HepG2 (cell line): ENCODE measurements around the gene TRPV6. TPM values are rescaled to one million over a fixed set of nuclear protein-coding genes. Genes with fewer than 3 reads are reported as not detected.

ENCODE experiments used
- ATAC-seq: fragments of 200-7000 bp; cut with Tn5 transposase; 3 replicates; pipeline ENCODE4 v1.9.1; 2020; ENCODE audit warnings: mild to moderate bottlenecking, moderate library complexity
- BruUV-seq: library from RNA; stranded (reverse); fragments of 400-500 nt; replicated peaks from 2 replicates; lab custom pipeline; 2021; lab: Mats Ljungman, UMichigan
- CTCF ChIA-PET: fragments of 300-600 bp; formaldehyde crosslinking; extraction: SDS; loops from one replicate; lab custom pipeline; 2021; ENCODE audit warnings: low total read pairs, inconsistent platforms, low intra/inter-chr PET ratio; lab: Yijun Ruan, JAX
- POLR2A ChIA-PET: fragments of 350-600 bp; sonication (Branson Sonifier 250); formaldehyde crosslinking; loops from one replicate; lab custom pipeline; 2020; ENCODE audit warnings: antibody characterized with exemption, inconsistent platforms; lab: Yijun Ruan, JAX
- DNase-seq: peaks from one replicate; pipeline ENCODE4 v3.0.0-alpha.2; 2015; ENCODE audit warnings: low spot score
- FAIRE-seq: peaks from 3 replicates; lab custom pipeline; 2011; peaks lifted over from hg19 to GRCh38; lab: Jason Lieb, UNC
- H2AFZ ChIP-seq: one replicate; pipeline ENCODE4 v1.6.1; 2011; ENCODE audit warnings: low read length, inconsistent platforms
- H3K27ac ChIP-seq: fragments of 300-600 bp; 3 replicates; pipeline ENCODE4 v1.8.0; 2011; ENCODE audit warnings: mixed run types, mild to moderate bottlenecking, mixed read lengths, low read length, inconsistent platforms; ENCODE audit not compliant: insufficient read depth; ENCODE audit errors: extremely low read length
- H3K27me3 ChIP-seq, 2 experiments: fragments of 200-600 bp in 1 of 2; 2 replicates in 1 of 2; 3 replicates in 1 of 2; pipeline versions ENCODE4 v1.6.0 to v1.8.0; 2011; ENCODE audit warnings: low read length in 2 of 2, mild to moderate bottlenecking in 2 of 2, moderate library complexity in 2 of 2, inconsistent platforms in 1 of 2; ENCODE audit not compliant: insufficient read depth in 2 of 2, control insufficient read depth in 1 of 2
- H3K36me3 ChIP-seq, 2 experiments: fragments of 200-600 bp in 1 of 2; replicated peaks in 1 of 2; 2 replicates in 1 of 2; 3 replicates in 1 of 2; pipeline versions ENCODE4 v1.5.1 to v1.8.0; 2011; ENCODE audit warnings: low read length in 2 of 2, inconsistent platforms in 1 of 2; ENCODE audit not compliant: insufficient read depth in 2 of 2, control insufficient read depth in 1 of 2
- H3K4me1 ChIP-seq: 2 replicates; pipeline ENCODE4 v1.5.1; 2012; ENCODE audit warnings: low read length, inconsistent platforms; ENCODE audit not compliant: insufficient read depth
- H3K4me2 ChIP-seq: 2 replicates; pipeline ENCODE4 v1.6.0; 2011; ENCODE audit warnings: low read depth, low read length, inconsistent platforms
- H3K4me3 ChIP-seq, 3 experiments: fragments of 200-600 bp in 1 of 3; sonication (generic), shearing (Covaris generic) in 1 of 3; replicated peaks in 1 of 3; 2 replicates each; pipeline ENCODE4 v1.5.1; 2011 to 2016; ENCODE audit warnings: low read length in 3 of 3, inconsistent platforms in 2 of 3, low read depth in 2 of 3, mild to moderate bottlenecking in 2 of 3, control low read depth in 1 of 3, mixed read lengths in 1 of 3; ENCODE audit not compliant: insufficient read depth in 1 of 3
- H3K79me2 ChIP-seq: one replicate; pipeline ENCODE4 v1.6.1; 2011; ENCODE audit warnings: low read length, inconsistent platforms; ENCODE audit not compliant: insufficient read depth
- H3K9ac ChIP-seq: 2 replicates; pipeline ENCODE4 v1.6.0; 2011; ENCODE audit warnings: mild to moderate bottlenecking, low read depth, low read length, inconsistent platforms; ENCODE audit not compliant: insufficient read depth
- H3K9me3 ChIP-seq: 2 replicates; pipeline ENCODE4 v1.5.1; 2012; ENCODE audit warnings: mild to moderate bottlenecking, low read length
- H4K20me1 ChIP-seq: 2 replicates; pipeline ENCODE4 v1.6.0; 2011; ENCODE audit warnings: inconsistent platforms, mild to moderate bottlenecking, low read length, moderate library complexity; ENCODE audit not compliant: insufficient read depth
- CHD4 ChIP-seq: fragments of 200-600 bp; sonication (generic); IDR thresholded peaks from 2 replicates; pipeline ENCODE4 v1.7.0; 2017; ENCODE audit warnings: mild to moderate bottlenecking, low read length, borderline replicate concordance
- FOXO1 ChIP-seq: sonication (generic); formaldehyde crosslinking; IDR thresholded peaks from 2 replicates; pipeline ENCODE4 v1.4.0; 2020; ENCODE audit warnings: missing genetic modification reagents
- MTF2 ChIP-seq: sonication (generic); formaldehyde crosslinking; IDR thresholded peaks from 2 replicates; pipeline ENCODE4 v1.5.0; 2020; ENCODE audit warnings: missing genetic modification reagents, borderline replicate concordance
- NFKBIZ ChIP-seq: IDR thresholded peaks from 2 replicates; pipeline ENCODE4 v1.6.1; 2018; ENCODE audit warnings: missing genetic modification reagents, missing compliant biosample characterization
- SSRP1 ChIP-seq: IDR thresholded peaks from 2 replicates; pipeline ENCODE4 v1.6.1; 2016; ENCODE audit warnings: control low read depth
- ZFP82 ChIP-seq: sonication (generic); formaldehyde crosslinking; IDR thresholded peaks from 2 replicates; pipeline ENCODE4 v1.5.1; 2020; ENCODE audit warnings: mild to moderate bottlenecking, missing genetic modification reagents, borderline replicate concordance
- ZNF20 ChIP-seq: sonication (generic); formaldehyde crosslinking; IDR thresholded peaks from 2 replicates; pipeline ENCODE4 v1.4.0; 2020; ENCODE audit warnings: mild to moderate bottlenecking, moderate library complexity, missing genetic modification reagents
- ZNF605 ChIP-seq: sonication (generic); formaldehyde crosslinking; IDR thresholded peaks from 2 replicates; pipeline ENCODE4 v1.8.0; 2022; ENCODE audit warnings: mild to moderate bottlenecking, missing genetic modification reagents
- ZNF704 ChIP-seq: sonication (generic); formaldehyde crosslinking; IDR thresholded peaks from 2 replicates; pipeline ENCODE4 v1.8.1; 2023; ENCODE audit warnings: mild to moderate bottlenecking, inconsistent platforms, moderate library complexity, missing genetic modification reagents, borderline replicate concordance
- ZNF773 ChIP-seq: sonication (generic); formaldehyde crosslinking; IDR thresholded peaks from 2 replicates; pipeline ENCODE4 v1.4.0; 2020; ENCODE audit warnings: missing genetic modification reagents, borderline replicate concordance
- ZNF775 ChIP-seq: sonication (generic); formaldehyde crosslinking; IDR thresholded peaks from 2 replicates; pipeline ENCODE4 v1.4.0; 2020; ENCODE audit warnings: missing genetic modification reagents, mild to moderate bottlenecking, moderate library complexity, borderline replicate concordance
- WGBS: methylation state at CpG from one replicate; pipeline ENCODE4 v1.1.6; 2017; ENCODE audit warnings: low lambda C conversion rate; 5-methylcytosine and 5-hydroxymethylcytosine counted together
- in situ Hi-C: cut with HindIII; loops from 2 replicates; pipeline ENCODE4 v1.10.0; 2017; ENCODE audit warnings: low pct_unique_long_range_greater_than_20kb; ENCODE audit not compliant: extremely low pct_ligation_motif_present
- intact Hi-C: fragments of 100-400 bp; cut with micrococcal nuclease; formaldehyde crosslinking; loops from one replicate; pipeline ENCODE4 v1.10.0; 2022; ENCODE audit not compliant: unreplicated experiment
- polyA plus RNA-seq, 8 experiments: library from polyadenylated mRNA; depleted of rRNA in 3 of 8; stranded (reverse) in 7 of 8; unstranded in 1 of 8; fragments of >200 nt; fragmentation: Illumina TruSeq in 4 of 8; extraction: Trizol in 4 of 8; gene quantifications; 2 replicates each; pipeline versions ENCODE4 v1.2.1 to v1.2.3, GENCODE V29; 2011 to 2016; ENCODE audit warnings: low read depth in 4 of 8, missing spikeins in 1 of 8, mixed read lengths in 1 of 8; ENCODE audit not compliant: insufficient read depth in 1 of 8
- total RNA-seq, 5 experiments: library from RNA; depleted of rRNA; stranded (reverse); fragments of >200 nt; fragmentation: Illumina TruSeq; extraction: Trizol; gene quantifications; 2 replicates each; pipeline ENCODE4 v1.2.3, GENCODE V29; 2016; ENCODE audit warnings: low read depth in 1 of 5
- TF ChIP-seq, protein P1 (sequence below): sonication (generic); formaldehyde crosslinking; IDR thresholded peaks from 2 replicates; pipeline ENCODE4 v1.4.0; 2020; ENCODE audit warnings: missing genetic modification reagents

TRPV6 gene
- total and polyA plus RNA-seq, 2 of the 13 experiments (the other 11 are each of a cell fraction or from before 2014, with no cell fraction given), result not detected

- no peaks in the 10 kb centered on the region for H3K9me3 ChIP-seq
- ChIA-PET CTCF (no interaction called here), POLR2A (no interaction called here)
- intact Hi-C loops (no loop called here), in situ Hi-C loops (no loop called here)
- H3K36me3 ChIP-seq, result no peaks in the 10 kb centered on the region
- ATAC-seq (no peak), FAIRE-seq (no peak), DNase-seq (no peak)
- H3K27me3 ChIP-seq, result peaks cover 3 to 10% of the 10 kb centered on the region in 2 experiments; a peak in 2 of 5 replicates
- no peak within 1 kb of the TSS for H3K4me2 ChIP-seq
- no peaks in the 10 kb centered on the region for H3K4me1 ChIP-seq
- H3K27ac ChIP-seq, result no peak within 1 kb of the TSS
- 35% methylated on average over 4 of the region's 4 CpGs for WGBS
- H3K9ac ChIP-seq, result no peak within 1 kb of the TSS
- H3K79me2 ChIP-seq, result no peaks in the 10 kb centered on the region
- no peaks in the 10 kb centered on the region for H4K20me1 ChIP-seq
- TF ChIP-seq ZNF773 (CRISPR knock-in tag), result no peak
- TF ChIP-seq ZNF20 (CRISPR knock-in tag), result no peak
- no peak for TF ChIP-seq NFKBIZ (CRISPR knock-in tag)
- TF ChIP-seq, protein P1, sequence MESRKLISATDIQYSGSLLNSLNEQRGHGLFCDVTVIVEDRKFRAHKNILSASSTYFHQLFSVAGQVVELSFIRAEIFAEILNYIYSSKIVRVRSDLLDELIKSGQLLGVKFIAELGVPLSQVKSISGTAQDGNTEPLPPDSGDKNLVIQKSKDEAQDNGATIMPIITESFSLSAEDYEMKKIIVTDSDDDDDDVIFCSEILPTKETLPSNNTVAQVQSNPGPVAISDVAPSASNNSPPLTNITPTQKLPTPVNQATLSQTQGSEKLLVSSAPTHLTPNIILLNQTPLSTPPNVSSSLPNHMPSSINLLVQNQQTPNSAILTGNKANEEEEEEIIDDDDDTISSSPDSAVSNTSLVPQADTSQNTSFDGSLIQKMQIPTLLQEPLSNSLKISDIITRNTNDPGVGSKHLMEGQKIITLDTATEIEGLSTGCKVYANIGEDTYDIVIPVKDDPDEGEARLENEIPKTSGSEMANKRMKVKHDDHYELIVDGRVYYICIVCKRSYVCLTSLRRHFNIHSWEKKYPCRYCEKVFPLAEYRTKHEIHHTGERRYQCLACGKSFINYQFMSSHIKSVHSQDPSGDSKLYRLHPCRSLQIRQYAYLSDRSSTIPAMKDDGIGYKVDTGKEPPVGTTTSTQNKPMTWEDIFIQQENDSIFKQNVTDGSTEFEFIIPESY, result no peak
- no peak for TF ChIP-seq ZNF704 (CRISPR knock-in tag)
- TF ChIP-seq ZNF605 (CRISPR knock-in tag), result no peak
- no peak for TF ChIP-seq ZNF775 (CRISPR knock-in tag)
- TF ChIP-seq ZFP82 (CRISPR knock-in tag), result no peak
- no peak for TF ChIP-seq MTF2
- no peak for TF ChIP-seq CHD4
- TF ChIP-seq SSRP1, result no peak
- TF ChIP-seq FOXO1, result no peak
- no TSS peak for BruUV-seq
- no peak within 1 kb of the TSS for H2AFZ ChIP-seq
- H3K4me3 ChIP-seq, result no peak within 1 kb of the TSS
Measured at GRCh38 chr7:142933624-142934023, 48.1 kb upstream of the TRPV6 start, which contains the start of gene TRPV5. TSS of gene TRPV5 (minus strand) at chr7:142933746. CDS start at chr7:142933459, 287 bp downstream.
